Activated naive CD4-positive, alpha-beta T cell treated with anti-CD3 and anti-CD28 coated beads, Interleukin-2, amount 10 ng/mL, durations not matched to agents 7 days and 5 days (primary cell): Measurements from ENCODE around the gene SEMA4B.
A peak's percentile ranks its signal among the peaks of the same experiment; 100 is the strongest.
"Not testable (repeated sequence)": the region's sequence is repeated elsewhere in the genome, so short reads cannot be mapped to it uniquely, and the experiment has no call there.

ENCODE experiments used
- CTCF ChIA-PET: fragments of 350-600 bp; sonication (Branson Sonifier 250); formaldehyde crosslinking; loops from one replicate; lab custom pipeline; 2021; ENCODE audit warnings: antibody characterized with exemption; lab: Charles Lee
- DNase-seq: peaks from one replicate; pipeline ENCODE4 v3.0.0-alpha.2; 2020
- H3K27ac Mint-ChIP-seq: one replicate; pipeline ENCODE4 v1.8.0; 2021; ENCODE audit warnings: mild to moderate bottlenecking, moderate library complexity, mixed read lengths
- H3K27me3 Mint-ChIP-seq: one replicate; pipeline ENCODE4 v1.8.0; 2021; ENCODE audit warnings: mild to moderate bottlenecking, mixed read lengths
- H3K36me3 Mint-ChIP-seq: one replicate; pipeline ENCODE4 v1.8.0; 2021; ENCODE audit warnings: mixed read lengths
- H3K4me1 Mint-ChIP-seq: one replicate; pipeline ENCODE4 v1.8.0; 2021; ENCODE audit warnings: mixed read lengths
- H3K4me3 Mint-ChIP-seq: one replicate; pipeline ENCODE4 v1.8.0; 2021; ENCODE audit warnings: mild to moderate bottlenecking, moderate library complexity, mixed read lengths
- H3K9me3 Mint-ChIP-seq: one replicate; pipeline ENCODE4 v1.8.0; 2021; ENCODE audit warnings: mixed read lengths

Gene SEMA4B

GRCh38 chr15:90257776-90258175, 56.6 kb downstream of the SEMA4B start:
- peaks cover 30% of the 10 kb centered on the region for H3K27me3 Mint-ChIP-seq
- H3K27ac Mint-ChIP-seq, result no peak overlapping the region
- H3K4me3 Mint-ChIP-seq, result no peak overlapping the region
- H3K4me1 Mint-ChIP-seq, result peaks cover 5% of the 10 kb centered on the region
- H3K36me3 Mint-ChIP-seq, result no peaks in the 10 kb centered on the region
- CTCF ChIA-PET, result interaction anchor here (1.6 kb wide), 1 partner anchor 24 kb away, joined by 3 read pairs; the partner anchor contains the start of genes CIB1 and GDPGP1
- no peaks in the 10 kb centered on the region for H3K9me3 Mint-ChIP-seq
- no peak for DNase-seq

DNA sequence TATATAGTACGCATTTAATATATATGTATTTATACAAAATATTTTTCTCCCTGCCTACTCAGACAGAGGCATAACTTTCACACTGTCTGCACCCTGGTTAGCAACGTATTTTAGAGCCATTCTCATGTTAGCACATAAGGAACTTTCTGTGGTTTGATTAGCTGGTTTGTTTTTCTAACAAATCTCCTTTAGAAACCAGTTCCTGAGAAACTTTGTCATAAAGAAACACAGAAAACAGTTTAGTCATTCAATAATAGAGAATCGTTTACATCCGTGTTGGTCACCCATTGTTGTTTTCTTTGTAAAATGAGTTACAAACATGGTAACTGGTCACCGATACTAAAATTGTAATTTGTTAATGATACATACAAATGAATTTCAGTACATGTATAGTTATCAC, 58.4 kb downstream of the SEMA4B start:
- CTCF ChIA-PET, result interaction anchor here (0.5 kb wide), 1 partner anchor 10 kb away, joined by 3 read pairs; the partner anchor contains the start of gene TTLL13
- Mint-ChIP-seq H3K4me1 (peaks cover 14% of the 10 kb centered on the region), H3K27ac (no peak overlapping the region), H3K36me3 (no peaks in the 10 kb centered on the region), H3K9me3 (no peaks in the 10 kb centered on the region), H3K4me3 (no peak overlapping the region), H3K27me3 (peaks cover 16% of the 10 kb centered on the region)
- no peak for DNase-seq

DNA sequence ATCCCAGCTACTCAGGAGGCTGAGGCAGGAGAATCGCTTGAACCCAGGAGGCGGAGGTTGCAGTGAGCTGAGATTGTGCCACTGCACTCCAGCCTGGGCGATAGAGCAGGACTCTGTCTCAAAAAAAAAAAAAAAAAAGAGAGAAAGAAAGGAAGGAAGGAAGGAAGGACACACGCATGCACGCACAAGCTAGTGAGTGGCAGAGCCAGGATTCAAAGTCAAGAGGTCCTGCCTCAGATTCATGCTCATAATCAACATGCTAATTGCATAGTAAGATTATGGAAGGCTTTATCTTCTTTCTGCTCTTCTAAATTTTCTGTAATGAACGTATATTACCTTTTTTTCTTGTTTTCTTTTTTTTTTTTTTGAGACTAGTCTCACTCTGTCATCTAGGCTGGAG, 59.6 kb downstream of the SEMA4B start:
- H3K9me3 Mint-ChIP-seq, H3K27ac Mint-ChIP-seq, H3K36me3 Mint-ChIP-seq, H3K27me3 Mint-ChIP-seq, DNase-seq, H3K4me3 Mint-ChIP-seq, CTCF ChIA-PET: not testable (repeated sequence)
- H3K4me1 Mint-ChIP-seq, result peaks cover 20% of the 10 kb centered on the region

- H3K4me3 Mint-ChIP-seq, result no peak overlapping the region
- DNase-seq, result no peak
- CTCF ChIA-PET, result interaction anchor here (0.6 kb wide), 1 partner anchor 289 kb away, joined by 3 read pairs; no protein-coding TSS in a partner anchor
- H3K27me3 Mint-ChIP-seq, result no peaks in the 10 kb centered on the region
- H3K27ac Mint-ChIP-seq, result no peak overlapping the region
- peaks cover 2% of the 10 kb centered on the region for H3K36me3 Mint-ChIP-seq
- H3K9me3 Mint-ChIP-seq, result no peaks in the 10 kb centered on the region
- H3K4me1 Mint-ChIP-seq, result peaks cover 24% of the 10 kb centered on the region
Observed at GRCh38 chr15:90261811-90262210, 60.7 kb downstream of the SEMA4B start.

DNA sequence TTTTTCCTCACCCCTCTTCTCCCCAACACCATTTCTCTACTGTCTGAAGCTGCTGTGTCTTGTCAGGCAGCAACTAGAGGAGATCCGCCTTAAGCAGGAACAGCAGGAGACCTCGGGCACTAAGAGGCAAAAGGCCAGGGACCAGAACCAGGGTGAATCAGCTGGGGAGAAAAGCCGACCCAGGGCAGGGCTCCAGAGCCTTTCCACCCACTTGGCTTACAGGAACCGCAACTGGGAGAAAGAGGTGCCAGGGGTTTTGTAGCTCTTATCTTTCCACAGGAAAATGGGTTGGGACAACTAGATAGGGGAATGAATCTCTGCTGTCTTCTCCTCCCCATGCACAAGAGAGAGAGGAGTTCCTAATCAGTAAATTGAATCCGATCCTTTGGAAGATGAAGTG, 61.3 kb downstream of the SEMA4B start:
- no peak for DNase-seq
- H3K27ac Mint-ChIP-seq, result peak overlapping the region; percentile 30
- no peaks in the 10 kb centered on the region for H3K9me3 Mint-ChIP-seq
- peaks cover 7% of the 10 kb centered on the region for H3K36me3 Mint-ChIP-seq
- no peak overlapping the region for H3K4me3 Mint-ChIP-seq
- H3K27me3 Mint-ChIP-seq, result no peaks in the 10 kb centered on the region
- peaks cover 30% of the 10 kb centered on the region for H3K4me1 Mint-ChIP-seq
- CTCF ChIA-PET, result interaction anchor here (1.2 to 1.3 kb wide), 2 partner anchors 31 to 119 kb away, joined by 3 to 4 read pairs; no protein-coding TSS in a partner anchor

DNA sequence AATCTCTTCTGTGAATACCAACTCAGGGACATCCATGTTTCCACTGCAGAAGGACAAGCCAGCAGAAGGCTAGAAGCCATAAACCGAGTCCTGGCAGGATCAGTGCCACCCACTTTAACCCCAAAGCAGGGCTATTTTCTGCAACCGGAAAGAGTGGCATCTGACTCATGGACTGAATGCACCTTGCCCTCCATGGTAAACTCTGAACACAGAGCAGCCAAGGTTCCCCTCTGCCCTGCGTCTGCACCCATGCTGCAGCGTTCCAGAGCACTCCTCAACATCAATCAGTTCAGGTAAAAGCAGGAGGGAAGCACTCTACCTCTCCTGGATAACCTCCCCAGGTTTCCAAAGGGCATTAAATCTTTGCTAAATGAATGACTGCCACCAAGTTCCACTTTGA, 63.5 kb downstream of the SEMA4B start:
- peak; percentile 33 for DNase-seq
- Mint-ChIP-seq H3K27me3 (no peaks in the 10 kb centered on the region), H3K36me3 (peaks cover 17% of the 10 kb centered on the region), H3K4me3 (peak overlapping the region; percentile 95), H3K27ac (peak overlapping the region; percentile 98), H3K9me3 (no peaks in the 10 kb centered on the region), H3K4me1 (peaks cover 44% of the 10 kb centered on the region)
- CTCF ChIA-PET, result no interaction called here

GRCh38 chr15:90265271-90266060, 64.3 kb downstream of the SEMA4B start, which contains the start of gene NGRN:
Gene NGRN, plus strand, starts transcription at chr15:90265672. Its CDS starts 41 bp downstream, at chr15:90265713.
- no peaks in the 10 kb centered on the region for H3K27me3 Mint-ChIP-seq
- H3K36me3 Mint-ChIP-seq, result peaks cover 24% of the 10 kb centered on the region
- peak within 1 kb of the TSS; percentile 95 for H3K4me3 Mint-ChIP-seq
- peak within 1 kb of the TSS; percentile 98 for H3K27ac Mint-ChIP-seq
- peaks cover 49% of the 10 kb centered on the region for H3K4me1 Mint-ChIP-seq
- DNase-seq, result peak; percentile 96
- CTCF ChIA-PET, result interaction anchor here (1.1 kb wide), 1 partner anchor 32 kb away, joined by 3 read pairs; the partner anchor contains the start of genes CIB1 and GDPGP1
- H3K9me3 Mint-ChIP-seq, result no peaks in the 10 kb centered on the region

- H3K9me3 Mint-ChIP-seq, result no peaks in the 10 kb centered on the region
- peak; percentile 66 for DNase-seq
- peak overlapping the region; percentile 95 for H3K4me3 Mint-ChIP-seq
- no peaks in the 10 kb centered on the region for H3K27me3 Mint-ChIP-seq
- H3K36me3 Mint-ChIP-seq, result peaks cover 28% of the 10 kb centered on the region
- H3K4me1 Mint-ChIP-seq, result peaks cover 52% of the 10 kb centered on the region
- CTCF ChIA-PET, result interaction anchor here (0.9 to 1.1 kb wide), 2 partner anchors 20 to 32 kb away, joined by 3 read pairs; partner anchors contain the start of genes CIB1 and GDPGP1
- H3K27ac Mint-ChIP-seq, result peak overlapping the region; percentile 98
Observed at GRCh38 chr15:90266061-90266431, 64.9 kb downstream of the SEMA4B start.

- peak overlapping the region; percentile 98 for H3K27ac Mint-ChIP-seq
- DNase-seq, result peak; percentile 36
- peaks cover 31% of the 10 kb centered on the region for H3K36me3 Mint-ChIP-seq
- H3K9me3 Mint-ChIP-seq, result no peaks in the 10 kb centered on the region
- peaks cover 56% of the 10 kb centered on the region for H3K4me1 Mint-ChIP-seq
- H3K4me3 Mint-ChIP-seq, result peak overlapping the region; percentile 95
- no peaks in the 10 kb centered on the region for H3K27me3 Mint-ChIP-seq
- CTCF ChIA-PET, result interaction anchor here (0.9 to 1.3 kb wide), 3 partner anchors 20 to 43 kb away, joined by 3 read pairs; partner anchors contain the start of genes CIB1 and GDPGP1
Observed at GRCh38 chr15:90266485-90266884, 65.4 kb downstream of the SEMA4B start.

- Mint-ChIP-seq H3K27me3 (no peaks in the 10 kb centered on the region), H3K36me3 (peaks cover 43% of the 10 kb centered on the region), H3K4me1 (peaks cover 64% of the 10 kb centered on the region), H3K27ac (no peak overlapping the region), H3K4me3 (peak overlapping the region; percentile 34), H3K9me3 (no peaks in the 10 kb centered on the region)
- CTCF ChIA-PET, result interaction anchor here (1.1 to 1.9 kb wide), 2 partner anchors 25 to 126 kb away, joined by 4 to 6 read pairs; no protein-coding TSS in a partner anchor
- no peak for DNase-seq
Observed at GRCh38 chr15:90268415-90268814, 67.3 kb downstream of the SEMA4B start.

DNA sequence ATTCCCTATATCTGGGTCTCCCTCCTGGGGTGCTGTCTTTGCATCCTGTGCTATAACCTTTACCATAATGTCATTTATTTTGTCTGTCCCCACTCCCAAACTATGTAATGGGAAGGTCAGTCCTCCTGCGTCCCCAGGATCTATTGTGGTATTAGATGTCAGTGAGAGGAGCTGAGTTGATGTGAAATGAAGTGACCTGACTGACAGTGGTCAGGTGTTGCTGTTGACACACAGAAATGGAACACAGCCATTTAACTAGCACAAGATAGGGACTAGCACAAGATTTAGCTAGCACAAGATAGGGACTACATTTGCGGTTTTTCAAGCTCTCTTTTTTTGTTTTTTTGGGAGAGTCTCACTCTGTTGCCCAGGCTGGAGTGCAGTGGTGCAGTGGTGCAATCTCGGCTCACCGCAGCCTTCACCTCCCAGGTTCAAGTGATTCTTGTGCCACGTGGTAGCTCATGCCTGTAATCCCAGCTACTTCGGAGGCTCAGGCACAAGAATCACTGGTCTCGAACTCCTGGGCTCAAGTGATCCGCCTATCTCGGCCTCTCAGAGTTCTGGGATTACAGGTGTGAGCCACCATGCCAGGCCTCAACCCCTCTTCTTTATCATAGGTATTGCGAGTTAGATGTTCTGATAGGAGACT, 69.5 kb downstream of the SEMA4B start:
- Mint-ChIP-seq H3K4me3 (no peak overlapping the region), H3K9me3 (no peaks in the 10 kb centered on the region), H3K27me3 (no peaks in the 10 kb centered on the region), H3K27ac (no peak overlapping the region), H3K36me3 (peaks cover 53% of the 10 kb centered on the region), H3K4me1 (peaks cover 49% of the 10 kb centered on the region)
- no peak for DNase-seq
- CTCF ChIA-PET, result interaction anchor here (1.0 to 1.6 kb wide), 5 partner anchors 10 to 30 kb away, joined by 3 to 6 read pairs (median 4); no protein-coding TSS in a partner anchor

- no peak overlapping the region for H3K4me3 Mint-ChIP-seq
- no peaks in the 10 kb centered on the region for H3K9me3 Mint-ChIP-seq
- no peak for DNase-seq
- CTCF ChIA-PET, result interaction anchor here (1.0 to 1.7 kb wide), 6 partner anchors 9 to 48 kb away, joined by 3 to 6 read pairs (median 4); no protein-coding TSS in a partner anchor
- H3K27ac Mint-ChIP-seq, result no peak overlapping the region
- peaks cover 47% of the 10 kb centered on the region for H3K4me1 Mint-ChIP-seq
- H3K27me3 Mint-ChIP-seq, result no peaks in the 10 kb centered on the region
- H3K36me3 Mint-ChIP-seq, result peaks cover 57% of the 10 kb centered on the region
Observed at GRCh38 chr15:90271459-90272166, 70.5 kb downstream of the SEMA4B start.

GRCh38 chr15:90278467-90278866, 77.3 kb downstream of the SEMA4B start:
- H3K4me3 Mint-ChIP-seq, CTCF ChIA-PET, H3K27me3 Mint-ChIP-seq, DNase-seq, H3K27ac Mint-ChIP-seq, H3K4me1 Mint-ChIP-seq, H3K9me3 Mint-ChIP-seq: not testable (repeated sequence)
- H3K36me3 Mint-ChIP-seq, result peaks cover 14% of the 10 kb centered on the region
